Loucy (cell line): ENCODE results near the gene COQ10B.

ENCODE experiments used
- H2AFZ ChIP-seq: fragments of 200-600 bp; sonication (generic); 2 replicates; pipeline ENCODE4 v1.6.0; 2016; ENCODE audit warnings: antibody characterized with exemption, mild to moderate bottlenecking, low read length, moderate library complexity
- H3F3A ChIP-seq: fragments of 200-600 bp; 2 replicates; pipeline ENCODE4 v1.6.0; 2016; ENCODE audit warnings: antibody characterized with exemption, low read depth, mild to moderate bottlenecking
- H3K27me3 ChIP-seq: fragments of 200-600 bp; sonication (generic); 2 replicates; pipeline ENCODE4 v1.6.1; 2014; ENCODE audit warnings: low read length, mild to moderate bottlenecking; ENCODE audit not compliant: insufficient read depth, poor library complexity, severe bottlenecking
- H3K36me3 ChIP-seq: fragments of 200-600 bp; sonication (generic); 2 replicates; pipeline ENCODE4 v1.6.1; 2016; ENCODE audit warnings: low read length; ENCODE audit not compliant: insufficient read depth
- H3K4me1 ChIP-seq: fragments of 200-600 bp; sonication (generic); 2 replicates; pipeline ENCODE4 v1.5.1; 2014; ENCODE audit warnings: low read length, mild to moderate bottlenecking; ENCODE audit not compliant: insufficient read depth, poor library complexity, severe bottlenecking
- H3K4me2 ChIP-seq: fragments of 200-600 bp; sonication (generic); 2 replicates; pipeline ENCODE4 v1.6.0; 2014; ENCODE audit warnings: antibody characterized with exemption, low read length, low read depth, mild to moderate bottlenecking; ENCODE audit not compliant: poor library complexity, severe bottlenecking
- H3K4me3 ChIP-seq: fragments of 200-600 bp; sonication (generic); 2 replicates; pipeline ENCODE4 v1.5.1; 2014; ENCODE audit warnings: low read length, mild to moderate bottlenecking, mixed read lengths; ENCODE audit not compliant: poor library complexity, severe bottlenecking
- H3K79me2 ChIP-seq: fragments of 200-600 bp; sonication (generic); 2 replicates; pipeline ENCODE4 v1.6.1; 2014; ENCODE audit warnings: low read length; ENCODE audit not compliant: insufficient read depth
- H3K9ac ChIP-seq: fragments of 200-600 bp; sonication (generic); 2 replicates; pipeline ENCODE4 v1.6.0; 2014; ENCODE audit warnings: mild to moderate bottlenecking, low read depth, low read length, moderate library complexity; ENCODE audit not compliant: poor library complexity, severe bottlenecking
- H3K9me2 ChIP-seq: fragments of 200-600 bp; sonication (generic); replicated peaks from 2 replicates; pipeline ENCODE4 v1.6.1; 2016; ENCODE audit warnings: low read depth, low read length, mixed read lengths
- H3K9me3 ChIP-seq: fragments of 200-600 bp; sonication (generic); 2 replicates; pipeline ENCODE4 v1.6.1; 2014; ENCODE audit warnings: mild to moderate bottlenecking, antibody characterized with exemption, low read length, low read depth; ENCODE audit not compliant: insufficient read depth
- H4K20me1 ChIP-seq: fragments of 200-600 bp; sonication (generic); 2 replicates; pipeline ENCODE4 v1.6.0; 2014; ENCODE audit warnings: antibody characterized with exemption, low read length, mild to moderate bottlenecking; ENCODE audit not compliant: insufficient read depth, poor library complexity, severe bottlenecking
- CTCF ChIP-seq: fragments of 200-600 bp; sonication (generic); conservative IDR thresholded peaks from 2 replicates; pipeline ENCODE4 v1.5.1; 2014; ENCODE audit warnings: mild to moderate bottlenecking, antibody characterized with exemption, low read length
- EZH2phosphoT487 ChIP-seq: fragments of 200-600 bp; IDR thresholded peaks from 2 replicates; pipeline ENCODE4 v1.6.1; 2018; ENCODE audit warnings: antibody characterized with exemption, mild to moderate bottlenecking, moderate library complexity, borderline replicate concordance

The COQ10B gene

GRCh38 chr2:197454923-197455322 lies 1.6 kb downstream of the COQ10B start:
- Histone ChIP-seq H3K9me3 (no peaks in the 10 kb centered on the region), H3K4me3 (peak overlapping the region; percentile 88), H4K20me1 (peaks cover 33% of the 10 kb centered on the region), H3K9me2 (no peaks in the 10 kb centered on the region), H3F3A (peaks cover 9% of the 10 kb centered on the region; the same call in 1 of the 2 replicates), H2AFZ (no peak overlapping the region), H3K4me1 (peaks cover 32% of the 10 kb centered on the region), H3K9ac (peak overlapping the region; percentile 82), H3K4me2 (peak overlapping the region; percentile 91), H3K36me3 (peaks cover 2% of the 10 kb centered on the region; the same call in 1 of the 2 replicates), H3K27me3 (no peaks in the 10 kb centered on the region), H3K79me2 (peaks cover 59% of the 10 kb centered on the region)
- TF ChIP-seq CTCF (no peak), EZH2phosphoT487 (no peak)

GRCh38 chr2:197455428-197455827 lies 2.1 kb downstream of the COQ10B start:
- H3K9me2 ChIP-seq = no peaks in the 10 kb centered on the region
- TF ChIP-seq CTCF (no peak), EZH2phosphoT487 (no peak)
- H3K9me3 ChIP-seq = no peaks in the 10 kb centered on the region
- peaks cover 32% of the 10 kb centered on the region for H3K4me1 ChIP-seq
- peaks cover 9% of the 10 kb centered on the region; the same call in 1 of the 2 replicates for H3F3A ChIP-seq
- no peaks in the 10 kb centered on the region for H3K27me3 ChIP-seq
- peaks cover 33% of the 10 kb centered on the region for H4K20me1 ChIP-seq
- H3K4me2 ChIP-seq = peak overlapping the region; percentile 91
- no peak overlapping the region for H2AFZ ChIP-seq
- H3K36me3 ChIP-seq = peaks cover 7% of the 10 kb centered on the region; the same call in 1 of the 2 replicates
- peak overlapping the region; percentile 88 for H3K4me3 ChIP-seq
- H3K79me2 ChIP-seq = peaks cover 64% of the 10 kb centered on the region
- H3K9ac ChIP-seq = no peak overlapping the region

GRCh38 chr2:197460649-197461048 lies 7.3 kb downstream of the COQ10B start:
- no peak overlapping the region for H3K4me3 ChIP-seq
- H3K9me2 ChIP-seq = no peaks in the 10 kb centered on the region
- no peaks in the 10 kb centered on the region for H3K27me3 ChIP-seq
- TF ChIP-seq CTCF (no peak), EZH2phosphoT487 (no peak)
- no peaks in the 10 kb centered on the region for H3F3A ChIP-seq
- no peak overlapping the region for H3K9ac ChIP-seq
- no peak overlapping the region for H2AFZ ChIP-seq
- peaks cover 12% of the 10 kb centered on the region for H3K4me1 ChIP-seq
- no peak overlapping the region for H3K4me2 ChIP-seq
- H4K20me1 ChIP-seq = peaks cover 16% of the 10 kb centered on the region
- peaks cover 28% of the 10 kb centered on the region; the same call in 1 of the 2 replicates for H3K36me3 ChIP-seq
- no peaks in the 10 kb centered on the region for H3K9me3 ChIP-seq
- H3K79me2 ChIP-seq = peaks cover 56% of the 10 kb centered on the region
